ENCODE results near the gene DDX42. TPM values are rescaled to one million over a fixed set of nuclear protein-coding genes. Genes with fewer than 3 reads are reported as not detected.

Gene DDX42
- total and polyA plus RNA-seq, 2 of the 13 experiments (the other 11 are each of a cell fraction or from before 2014, with no cell fraction given): 87.2 to 92.9 TPM

DNA sequence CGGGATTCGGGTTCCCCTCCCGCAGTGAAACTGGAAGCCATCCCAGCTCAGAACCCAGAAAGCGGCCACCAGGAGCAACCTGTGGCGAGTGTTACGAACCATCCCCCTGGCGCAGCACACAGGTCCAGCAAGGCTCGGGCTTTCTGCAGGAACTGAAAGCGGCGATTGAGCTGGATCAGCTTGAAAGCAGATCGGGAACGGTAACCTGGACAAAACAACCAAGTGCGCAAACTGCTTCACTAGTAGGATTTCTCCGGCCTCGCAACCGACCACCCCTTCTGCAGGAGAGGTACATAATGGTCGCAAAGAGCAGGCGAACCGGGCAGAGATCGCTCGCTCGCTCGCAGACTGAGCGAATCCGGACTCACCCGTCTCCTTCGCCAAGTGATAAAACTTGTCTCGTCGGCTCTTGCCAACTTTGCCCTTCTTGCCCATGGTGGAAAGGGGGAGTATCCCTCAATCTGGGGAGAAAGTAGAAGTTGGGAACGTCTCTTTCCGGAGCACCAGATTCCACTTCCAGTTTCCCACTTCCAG lies 52.6 kb downstream of the DDX42 start (continued):
- TF ChIP-seq, protein P1, sequence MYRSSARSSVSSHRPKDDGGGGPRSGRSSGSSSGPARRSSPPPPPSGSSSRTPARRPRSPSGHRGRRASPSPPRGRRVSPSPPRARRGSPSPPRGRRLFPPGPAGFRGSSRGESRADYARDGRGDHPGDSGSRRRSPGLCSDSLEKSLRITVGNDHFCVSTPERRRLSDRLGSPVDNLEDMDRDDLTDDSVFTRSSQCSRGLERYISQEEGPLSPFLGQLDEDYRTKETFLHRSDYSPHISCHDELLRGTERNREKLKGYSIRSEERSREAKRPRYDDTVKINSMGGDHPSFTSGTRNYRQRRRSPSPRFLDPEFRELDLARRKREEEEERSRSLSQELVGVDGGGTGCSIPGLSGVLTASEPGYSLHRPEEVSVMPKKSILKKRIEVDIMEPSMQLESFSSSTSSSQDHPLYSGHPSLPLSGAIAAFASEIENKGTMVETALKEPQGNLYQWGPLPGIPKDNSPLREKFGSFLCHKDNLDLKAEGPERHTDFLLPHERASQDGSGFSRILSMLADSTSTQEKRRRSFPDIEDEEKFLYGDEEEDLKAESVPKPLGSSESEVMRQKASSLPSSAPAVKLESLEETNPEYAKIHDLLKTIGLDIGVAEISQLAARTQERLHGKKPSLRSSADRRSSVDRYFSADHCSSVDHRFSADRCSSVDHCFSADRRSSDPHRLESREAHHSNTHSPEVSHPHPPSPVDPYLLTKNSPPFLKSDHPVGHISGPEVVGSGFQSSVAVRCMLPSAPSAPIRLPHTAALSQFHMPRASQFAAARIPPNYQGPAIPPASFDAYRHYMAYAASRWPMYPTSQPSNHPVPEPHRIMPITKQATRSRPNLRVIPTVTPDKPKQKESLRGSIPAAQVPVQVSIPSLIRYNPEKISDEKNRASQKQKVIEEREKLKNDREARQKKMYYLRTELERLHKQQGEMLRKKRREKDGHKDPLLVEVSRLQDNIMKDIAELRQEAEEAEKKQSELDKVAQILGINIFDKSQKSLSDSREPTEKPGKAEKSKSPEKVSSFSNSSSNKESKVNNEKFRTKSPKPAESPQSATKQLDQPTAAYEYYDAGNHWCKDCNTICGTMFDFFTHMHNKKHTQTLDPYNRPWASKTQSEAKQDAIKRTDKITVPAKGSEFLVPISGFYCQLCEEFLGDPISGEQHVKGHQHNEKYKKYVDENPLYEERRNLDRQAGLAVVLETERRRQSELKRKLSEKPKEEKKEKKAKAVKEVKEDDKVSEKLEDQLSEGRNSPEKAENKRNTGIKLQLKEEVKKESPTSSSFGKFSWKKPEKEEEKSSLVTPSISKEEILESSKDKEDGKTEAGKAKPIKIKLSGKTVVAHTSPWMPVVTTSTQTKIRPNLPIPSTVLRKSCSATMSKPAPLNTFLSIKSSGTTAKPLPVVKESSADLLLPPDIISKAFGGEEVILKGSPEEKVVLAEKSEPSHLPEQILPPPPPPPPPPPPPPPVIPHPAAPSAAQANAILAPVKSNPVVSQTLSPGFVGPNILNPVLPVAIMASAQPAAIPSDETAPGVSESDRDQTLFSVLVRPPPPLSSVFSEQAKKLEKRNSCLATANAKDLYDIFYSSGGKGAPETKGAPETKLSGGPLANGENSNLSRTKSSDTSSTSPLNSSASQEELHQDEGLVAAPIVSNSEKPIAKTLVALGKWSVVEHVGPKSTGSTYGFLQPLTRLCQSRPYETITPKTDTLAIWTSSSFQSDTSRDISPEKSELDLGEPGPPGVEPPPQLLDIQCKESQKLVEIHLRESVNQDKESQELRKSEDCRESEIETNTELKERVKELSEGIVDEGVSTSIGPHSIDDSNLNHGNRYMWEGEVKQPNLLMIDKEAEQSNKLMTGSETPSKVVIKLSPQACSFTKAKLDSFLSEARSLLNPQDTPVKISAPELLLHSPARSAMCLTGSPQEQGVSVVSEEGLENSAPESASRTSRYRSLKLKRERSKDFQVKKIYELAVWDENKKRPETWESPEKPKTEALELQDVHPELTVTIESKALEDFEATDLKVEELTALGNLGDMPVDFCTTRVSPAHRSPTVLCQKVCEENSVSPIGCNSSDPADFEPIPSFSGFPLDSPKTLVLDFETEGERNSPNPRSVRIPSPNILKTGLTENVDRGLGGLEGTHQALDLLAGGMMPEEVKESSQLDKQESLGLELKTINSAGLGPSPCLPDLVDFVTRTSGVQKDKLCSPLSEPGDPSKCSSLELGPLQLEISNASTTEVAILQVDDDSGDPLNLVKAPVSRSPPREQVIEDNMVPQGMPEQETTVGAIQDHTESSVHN (CRISPR knock-in tag; IDR thresholded peaks at IDR 0.05): no peak
- TF ChIP-seq ZNF761 (CRISPR knock-in tag; conservative IDR thresholded peaks at IDR 0.05): no peak
- no peak for TF ChIP-seq RFX1 (IDR thresholded peaks at IDR 0.05)
- TF ChIP-seq ZZZ3 (CRISPR knock-in tag; IDR thresholded peaks at IDR 0.05; ENCODE audit: borderline replicate concordance): no peak
- TF ChIP-seq ZNF253 (CRISPR knock-in tag; IDR thresholded peaks at IDR 0.05; ENCODE audit: borderline replicate concordance): no peak
- TF ChIP-seq NR1H2 (CRISPR knock-in tag; IDR thresholded peaks at IDR 0.05; ENCODE audit: borderline replicate concordance, low read depth): no peak
- TF ChIP-seq REXO4 (CRISPR knock-in tag; IDR thresholded peaks at IDR 0.05; ENCODE audit: borderline replicate concordance): no peak
- TF ChIP-seq ZSCAN29 (CRISPR knock-in tag; conservative IDR thresholded peaks at IDR 0.05): no peak
- TF ChIP-seq, protein P2, sequence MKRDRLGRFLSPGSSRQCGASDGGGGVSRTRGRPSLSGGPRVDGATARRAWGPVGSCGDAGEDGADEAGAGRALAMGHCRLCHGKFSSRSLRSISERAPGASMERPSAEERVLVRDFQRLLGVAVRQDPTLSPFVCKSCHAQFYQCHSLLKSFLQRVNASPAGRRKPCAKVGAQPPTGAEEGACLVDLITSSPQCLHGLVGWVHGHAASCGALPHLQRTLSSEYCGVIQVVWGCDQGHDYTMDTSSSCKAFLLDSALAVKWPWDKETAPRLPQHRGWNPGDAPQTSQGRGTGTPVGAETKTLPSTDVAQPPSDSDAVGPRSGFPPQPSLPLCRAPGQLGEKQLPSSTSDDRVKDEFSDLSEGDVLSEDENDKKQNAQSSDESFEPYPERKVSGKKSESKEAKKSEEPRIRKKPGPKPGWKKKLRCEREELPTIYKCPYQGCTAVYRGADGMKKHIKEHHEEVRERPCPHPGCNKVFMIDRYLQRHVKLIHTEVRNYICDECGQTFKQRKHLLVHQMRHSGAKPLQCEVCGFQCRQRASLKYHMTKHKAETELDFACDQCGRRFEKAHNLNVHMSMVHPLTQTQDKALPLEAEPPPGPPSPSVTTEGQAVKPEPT (CRISPR knock-in tag; IDR thresholded peaks at IDR 0.05; ENCODE audit: low read depth): no peak
- no peak for TF ChIP-seq XBP1 (CRISPR knock-in tag; IDR thresholded peaks at IDR 0.05)
- no peak for TF ChIP-seq PRMT3 (CRISPR knock-in tag; IDR thresholded peaks at IDR 0.05; ENCODE audit: borderline replicate concordance, low read depth)
- no peak for TF ChIP-seq ZNF10 (CRISPR knock-in tag; IDR thresholded peaks at IDR 0.05; ENCODE audit: borderline replicate concordance, low read depth)
- no peak for TF ChIP-seq ZNF629 (CRISPR knock-in tag; conservative IDR thresholded peaks at IDR 0.05)
- TF ChIP-seq PAX8 (CRISPR knock-in tag; IDR thresholded peaks at IDR 0.05; ENCODE audit: borderline replicate concordance): no peak
- no peak for TF ChIP-seq SRY (CRISPR knock-in tag; IDR thresholded peaks at IDR 0.05)
- peak; percentile 8; the same call in 1 of the 2 replicates for TF ChIP-seq ISL2 (CRISPR knock-in tag; IDR thresholded peaks at IDR 0.05)
- TF ChIP-seq, protein P3, sequence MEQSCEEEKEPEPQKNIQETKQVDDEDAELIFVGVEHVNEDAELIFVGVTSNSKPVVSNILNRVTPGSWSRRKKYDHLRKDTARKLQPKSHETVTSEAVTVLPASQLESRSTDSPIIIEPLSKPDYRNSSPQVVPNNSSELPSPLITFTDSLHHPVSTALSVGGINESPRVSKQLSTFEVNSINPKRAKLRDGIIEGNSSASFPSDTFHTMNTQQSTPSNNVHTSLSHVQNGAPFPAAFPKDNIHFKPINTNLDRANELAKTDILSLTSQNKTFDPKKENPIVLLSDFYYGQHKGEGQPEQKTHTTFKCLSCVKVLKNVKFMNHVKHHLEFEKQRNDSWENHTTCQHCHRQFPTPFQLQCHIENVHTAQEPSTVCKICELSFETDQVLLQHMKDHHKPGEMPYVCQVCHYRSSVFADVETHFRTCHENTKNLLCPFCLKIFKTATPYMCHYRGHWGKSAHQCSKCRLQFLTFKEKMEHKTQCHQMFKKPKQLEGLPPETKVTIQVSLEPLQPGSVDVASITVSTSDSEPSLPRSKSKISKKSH (CRISPR knock-in tag; IDR thresholded peaks at IDR 0.05; ENCODE audit: borderline replicate concordance): no peak
- TF ChIP-seq ZBTB7B (CRISPR knock-in tag; IDR thresholded peaks at IDR 0.05): no peak
